WTC11 (cell line): ENCODE data around the gene ASB2. TPM values are rescaled to one million over a fixed set of nuclear protein-coding genes. Genes with fewer than 3 reads are reported as not detected.

Experiments
- ATAC-seq: fragments of 200-7000 bp; cut with Tn5 transposase; 2 replicates; pipeline ENCODE4 v1.10.0; 2021; ENCODE audit warnings: mild to moderate bottlenecking, moderate library complexity
- CTCF ChIA-PET: fragments of 300-600 bp; sonication (Branson Sonifier 250); formaldehyde crosslinking; loops from one replicate; lab custom pipeline; 2021; ENCODE audit warnings: antibody characterized with exemption; lab: Charles Lee
- POLR2A ChIA-PET: fragments of 350-600 bp; sonication (Branson Sonifier 250); formaldehyde crosslinking; loops from one replicate; lab custom pipeline; 2021; ENCODE audit warnings: antibody characterized with exemption; lab: Charles Lee
- DNase-seq: peaks from one replicate; pipeline ENCODE4 v3.0.0; 2021; ENCODE audit warnings: low spot score
- H3K27ac Mint-ChIP-seq: 2 replicates; pipeline ENCODE4 v1.8.0; 2021; ENCODE audit warnings: mixed read lengths
- H3K27me3 Mint-ChIP-seq: 2 replicates; pipeline ENCODE4 v1.8.0; 2021; ENCODE audit warnings: low read depth, mild to moderate bottlenecking, moderate library complexity, mixed read lengths
- H3K36me3 Mint-ChIP-seq: 2 replicates; pipeline ENCODE4 v1.8.0; 2021; ENCODE audit warnings: mixed read lengths
- H3K4me1 Mint-ChIP-seq: 2 replicates; pipeline ENCODE4 v1.8.0; 2022; ENCODE audit warnings: mixed read lengths
- H3K4me3 Mint-ChIP-seq: 2 replicates; pipeline ENCODE4 v1.8.0; 2021; ENCODE audit warnings: mild to moderate bottlenecking, moderate library complexity, mixed read lengths
- H3K9me3 Mint-ChIP-seq: 2 replicates; pipeline ENCODE4 v1.8.0; 2021; ENCODE audit warnings: mixed read lengths
- EMX1 ChIP-seq: fragments of 250-450 bp; sonication (Bioruptor Pico); IDR thresholded peaks from 2 replicates; pipeline ENCODE4 v1.8.0; 2021; ENCODE audit warnings: mild to moderate bottlenecking
- GRHL2 ChIP-seq: fragments of 250-450 bp; sonication (Bioruptor Pico); IDR thresholded peaks from 2 replicates; pipeline ENCODE4 v1.8.0; 2022; ENCODE audit warnings: mild to moderate bottlenecking, moderate library complexity; ENCODE audit not compliant: insufficient replicate concordance, severe bottlenecking
- HMGA2 ChIP-seq: fragments of 250-450 bp; sonication (Bioruptor Pico); IDR thresholded peaks from 2 replicates; pipeline ENCODE4 v1.4.0; 2021; ENCODE audit warnings: mild to moderate bottlenecking, moderate library complexity
- MXD4 ChIP-seq: fragments of 250-450 bp; sonication (Bioruptor Pico); IDR thresholded peaks from 2 replicates; pipeline ENCODE4 v1.8.0; 2021; ENCODE audit warnings: mild to moderate bottlenecking, moderate library complexity, borderline replicate concordance
- MYBL2 ChIP-seq: sonication (generic); formaldehyde crosslinking; IDR thresholded peaks from 2 replicates; pipeline ENCODE4 v1.8.1; 2023; ENCODE audit warnings: mild to moderate bottlenecking, moderate library complexity, missing genetic modification reagents
- NR1H2 ChIP-seq: sonication (generic); formaldehyde crosslinking; IDR thresholded peaks from 2 replicates; pipeline ENCODE4 v1.9.0; 2021; ENCODE audit warnings: mild to moderate bottlenecking, moderate library complexity, missing genetic modification reagents
- PRRX2 ChIP-seq: fragments of 250-450 bp; sonication (Bioruptor Pico); IDR thresholded peaks from 2 replicates; pipeline ENCODE4 v1.8.0; 2021; ENCODE audit warnings: mild to moderate bottlenecking
- RELA ChIP-seq: sonication (generic); formaldehyde crosslinking; IDR thresholded peaks from 2 replicates; pipeline ENCODE4 v1.8.1; 2022; ENCODE audit warnings: missing genetic modification reagents, mild to moderate bottlenecking, borderline replicate concordance
- RORB ChIP-seq: fragments of 250-450 bp; sonication (Bioruptor Pico); IDR thresholded peaks from 2 replicates; pipeline ENCODE4 v1.9.0; 2021; ENCODE audit warnings: mild to moderate bottlenecking
- SMAD3 ChIP-seq: sonication (generic); formaldehyde crosslinking; IDR thresholded peaks from 2 replicates; pipeline ENCODE4 v1.8.0; 2022; ENCODE audit warnings: missing genetic modification reagents, mild to moderate bottlenecking, borderline replicate concordance
- SP1 ChIP-seq: sonication (generic); formaldehyde crosslinking; conservative IDR thresholded peaks from 2 replicates; pipeline ENCODE4 v1.8.1; 2022; ENCODE audit warnings: missing genetic modification reagents
- TEAD1 ChIP-seq: sonication (generic); formaldehyde crosslinking; IDR thresholded peaks from 2 replicates; pipeline ENCODE4 v1.8.0; 2022; ENCODE audit warnings: mild to moderate bottlenecking, missing genetic modification reagents
- TEAD4 ChIP-seq: sonication (generic); formaldehyde crosslinking; IDR thresholded peaks from 2 replicates; pipeline ENCODE4 v1.8.0; 2022; ENCODE audit warnings: mild to moderate bottlenecking, missing genetic modification reagents
- ZBTB21 ChIP-seq: sonication (generic); formaldehyde crosslinking; IDR thresholded peaks from 2 replicates; pipeline ENCODE4 v1.8.1; 2023; ENCODE audit warnings: mild to moderate bottlenecking, missing genetic modification reagents, borderline replicate concordance
- ZNF138 ChIP-seq: sonication (generic); formaldehyde crosslinking; conservative IDR thresholded peaks from 2 replicates; pipeline ENCODE4 v1.8.1; 2022; ENCODE audit warnings: mild to moderate bottlenecking, moderate library complexity, missing genetic modification reagents
- ZNF219 ChIP-seq: sonication (generic); formaldehyde crosslinking; IDR thresholded peaks from 2 replicates; pipeline ENCODE4 v1.8.0; 2023; ENCODE audit warnings: missing genetic modification reagents, mild to moderate bottlenecking, borderline replicate concordance
- ZNF263 ChIP-seq: sonication (generic); formaldehyde crosslinking; IDR thresholded peaks from 2 replicates; pipeline ENCODE4 v1.8.1; 2022; ENCODE audit warnings: low read depth, mild to moderate bottlenecking, moderate library complexity, missing genetic modification reagents
- ZNF416 ChIP-seq: fragments of 250-450 bp; sonication (Bioruptor Pico); IDR thresholded peaks from 2 replicates; pipeline ENCODE4 v1.9.0; 2021; ENCODE audit warnings: mild to moderate bottlenecking, inconsistent platforms
- ZNF423 ChIP-seq: fragments of 250-450 bp; sonication (Bioruptor Pico); IDR thresholded peaks from 2 replicates; pipeline ENCODE4 v2.1.2; 2022; ENCODE audit warnings: mild to moderate bottlenecking, moderate library complexity
- total RNA-seq: library from RNA; stranded (reverse); gene quantifications from 3 replicates; pipeline ENCODE4 v1.2.3, GENCODE V29; 2021
- TF ChIP-seq, protein P1 (sequence below): sonication (generic); formaldehyde crosslinking; IDR thresholded peaks from 2 replicates; pipeline ENCODE4 v1.8.0; 2023; ENCODE audit warnings: missing genetic modification reagents
- TF ChIP-seq, protein P2 (sequence below): sonication (generic); formaldehyde crosslinking; IDR thresholded peaks from 2 replicates; pipeline ENCODE4 v1.8.0; 2022; ENCODE audit warnings: mild to moderate bottlenecking, missing genetic modification reagents
- TF ChIP-seq, protein P3 (sequence below): sonication (generic); formaldehyde crosslinking; conservative IDR thresholded peaks from 2 replicates; pipeline ENCODE4 v1.8.1; 2022; ENCODE audit warnings: mild to moderate bottlenecking, missing genetic modification reagents
- TF ChIP-seq, protein P4 (sequence below): sonication (generic); formaldehyde crosslinking; IDR thresholded peaks from 2 replicates; pipeline ENCODE4 v1.8.1; 2023; ENCODE audit warnings: mild to moderate bottlenecking, moderate library complexity, missing genetic modification reagents
- TF ChIP-seq, protein P5 (sequence below): fragments of 250-450 bp; sonication (Bioruptor Pico); IDR thresholded peaks from 2 replicates; pipeline ENCODE4 v1.9.0; 2021; ENCODE audit warnings: mild to moderate bottlenecking, borderline replicate concordance

The ASB2 gene
- total RNA-seq, 1 experiment from 2014 or later, result 0.37 TPM

DNA sequence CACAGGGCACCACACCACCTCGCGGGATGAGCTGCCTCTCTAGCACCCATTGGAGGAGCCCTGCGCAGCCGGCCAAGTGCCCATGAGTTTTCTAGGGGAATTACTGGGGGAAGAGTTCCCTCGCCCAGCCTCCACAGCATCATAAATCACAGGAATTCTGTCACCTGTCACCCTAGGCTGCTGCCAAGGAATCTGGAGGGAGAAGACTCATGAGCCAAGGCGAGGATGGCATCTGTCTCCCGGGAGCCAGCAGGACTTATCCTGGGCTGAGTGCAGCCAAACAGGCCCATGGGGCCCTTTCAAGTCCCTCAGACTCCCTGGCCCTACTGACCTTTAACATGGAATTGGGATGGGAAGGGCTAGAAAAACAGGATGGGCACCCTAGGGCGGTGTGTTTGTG lies 41.9 kb upstream of the ASB2 start:
- ChIA-PET POLR2A (interaction anchor here (1.6 kb wide), 1 partner anchor 77 kb away, joined by 3 read pairs; no protein-coding TSS in a partner anchor), CTCF (interaction anchor here (1.0 to 5.0 kb wide), 3 partner anchors 13 to 78 kb away, joined by 3 to 34 read pairs (median 10); no protein-coding TSS in a partner anchor)
- no peak for TF ChIP-seq HMGA2 (CRISPR knock-in tag)
- no peak for TF ChIP-seq ZNF219 (CRISPR knock-in tag)
- no peak for TF ChIP-seq ZBTB21 (CRISPR knock-in tag)
- TF ChIP-seq ZNF138 (CRISPR knock-in tag), result no peak
- TF ChIP-seq ZNF416 (CRISPR knock-in tag), result no peak
- TF ChIP-seq, protein P1, sequence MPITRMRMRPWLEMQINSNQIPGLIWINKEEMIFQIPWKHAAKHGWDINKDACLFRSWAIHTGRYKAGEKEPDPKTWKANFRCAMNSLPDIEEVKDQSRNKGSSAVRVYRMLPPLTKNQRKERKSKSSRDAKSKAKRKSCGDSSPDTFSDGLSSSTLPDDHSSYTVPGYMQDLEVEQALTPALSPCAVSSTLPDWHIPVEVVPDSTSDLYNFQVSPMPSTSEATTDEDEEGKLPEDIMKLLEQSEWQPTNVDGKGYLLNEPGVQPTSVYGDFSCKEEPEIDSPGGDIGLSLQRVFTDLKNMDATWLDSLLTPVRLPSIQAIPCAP, result no peak
- TF ChIP-seq PRRX2, result no peak
- TF ChIP-seq SMAD3, result no peak
- no peaks in the 10 kb centered on the region for H3K27me3 Mint-ChIP-seq
- H3K9me3 Mint-ChIP-seq, result no peaks in the 10 kb centered on the region
- H3K4me3 Mint-ChIP-seq, result no peak overlapping the region
- ATAC-seq (no peak), DNase-seq (no peak)
- peaks cover 31% of the 10 kb centered on the region for H3K4me1 Mint-ChIP-seq
- H3K36me3 Mint-ChIP-seq, result no peaks in the 10 kb centered on the region
- H3K27ac Mint-ChIP-seq, result no peak overlapping the region

DNA sequence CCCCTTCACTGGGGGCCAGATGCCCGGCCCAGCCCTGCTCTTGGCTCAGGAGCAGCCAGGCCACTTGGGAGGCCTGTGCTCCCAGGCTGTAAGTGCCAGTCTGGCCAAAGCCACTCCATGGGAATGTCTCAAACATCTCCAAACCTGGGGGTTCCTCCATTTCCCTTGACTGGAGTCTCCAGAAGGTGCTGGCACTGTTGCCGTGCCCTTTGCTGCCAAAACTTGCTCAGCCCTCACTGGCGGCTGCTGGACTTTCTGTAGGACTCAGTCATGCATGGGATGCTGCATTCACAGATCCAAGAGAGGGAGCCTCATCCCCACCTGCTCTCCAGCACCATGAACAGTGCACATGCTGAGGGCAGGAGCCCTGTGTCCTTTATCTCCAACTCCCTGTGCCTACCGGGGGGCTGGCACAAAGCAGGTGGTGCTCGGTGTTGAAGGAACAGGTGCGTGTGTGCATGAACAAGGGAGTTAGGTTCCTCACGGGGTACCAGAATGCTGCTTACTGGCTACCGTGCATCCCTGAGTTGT lies 40.1 kb upstream of the ASB2 start:
- Mint-ChIP-seq H3K27ac (no peak overlapping the region), H3K27me3 (no peaks in the 10 kb centered on the region), H3K9me3 (no peaks in the 10 kb centered on the region), H3K36me3 (no peaks in the 10 kb centered on the region), H3K4me3 (no peak overlapping the region), H3K4me1 (peaks cover 15% of the 10 kb centered on the region)
- no peak for ATAC-seq
- TF ChIP-seq, protein P2, sequence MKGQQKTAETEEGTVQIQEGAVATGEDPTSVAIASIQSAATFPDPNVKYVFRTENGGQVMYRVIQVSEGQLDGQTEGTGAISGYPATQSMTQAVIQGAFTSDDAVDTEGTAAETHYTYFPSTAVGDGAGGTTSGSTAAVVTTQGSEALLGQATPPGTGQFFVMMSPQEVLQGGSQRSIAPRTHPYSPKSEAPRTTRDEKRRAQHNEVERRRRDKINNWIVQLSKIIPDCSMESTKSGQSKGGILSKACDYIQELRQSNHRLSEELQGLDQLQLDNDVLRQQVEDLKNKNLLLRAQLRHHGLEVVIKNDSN (CRISPR knock-in tag), result no peak
- TF ChIP-seq TEAD1 (CRISPR knock-in tag), result no peak
- ChIA-PET CTCF (interaction anchor here (1.7 to 5.0 kb wide), 3 partner anchors 20 to 76 kb away, joined by 8 to 34 read pairs (median 10); no protein-coding TSS in a partner anchor), POLR2A (no interaction called here)
- no peak for DNase-seq

DNA sequence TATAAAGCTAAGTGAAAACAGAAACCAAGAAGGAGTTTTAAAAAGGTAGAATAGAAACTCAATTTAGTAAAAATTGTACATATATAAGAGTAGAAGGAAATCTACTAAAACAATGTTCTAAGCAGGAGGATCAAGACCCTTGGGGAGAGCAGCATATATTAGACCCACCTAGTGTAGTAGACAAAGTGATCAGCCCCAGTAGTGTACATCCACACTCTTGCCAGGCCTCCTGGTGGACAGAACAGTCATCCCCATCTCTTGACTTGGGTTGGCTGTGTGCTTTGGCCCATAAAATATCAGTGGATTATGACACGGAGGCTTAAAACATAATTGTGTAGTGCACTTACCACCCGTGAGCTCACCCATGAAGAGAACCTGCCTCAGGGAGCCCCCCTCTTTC lies 38.9 kb upstream of the ASB2 start:
- CTCF ChIA-PET, result interaction anchor here (1.7 to 5.0 kb wide), 2 partner anchors 21 to 75 kb away, joined by 8 to 34 read pairs; no protein-coding TSS in a partner anchor
- ATAC-seq (no peak), DNase-seq (no peak)
- H3K4me1 Mint-ChIP-seq, result peaks cover 9% of the 10 kb centered on the region
- no peak overlapping the region for H3K4me3 Mint-ChIP-seq
- H3K36me3 Mint-ChIP-seq, result no peaks in the 10 kb centered on the region
- no peaks in the 10 kb centered on the region for H3K9me3 Mint-ChIP-seq
- no peak overlapping the region for H3K27ac Mint-ChIP-seq
- no peak for TF ChIP-seq NR1H2
- TF ChIP-seq PRRX2, result no peak
- no peak for TF ChIP-seq MXD4
- TF ChIP-seq, protein P3, sequence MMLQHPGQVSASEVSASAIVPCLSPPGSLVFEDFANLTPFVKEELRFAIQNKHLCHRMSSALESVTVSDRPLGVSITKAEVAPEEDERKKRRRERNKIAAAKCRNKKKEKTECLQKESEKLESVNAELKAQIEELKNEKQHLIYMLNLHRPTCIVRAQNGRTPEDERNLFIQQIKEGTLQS (CRISPR knock-in tag), result no peak
- no peak for TF ChIP-seq MYBL2 (CRISPR knock-in tag)
- no peak for TF ChIP-seq ZNF138 (CRISPR knock-in tag)
- no peak for TF ChIP-seq RELA (CRISPR knock-in tag)
- TF ChIP-seq SP1 (CRISPR knock-in tag), result no peak
- no peak for TF ChIP-seq ZNF423 (CRISPR knock-in tag)
- TF ChIP-seq, protein P4, sequence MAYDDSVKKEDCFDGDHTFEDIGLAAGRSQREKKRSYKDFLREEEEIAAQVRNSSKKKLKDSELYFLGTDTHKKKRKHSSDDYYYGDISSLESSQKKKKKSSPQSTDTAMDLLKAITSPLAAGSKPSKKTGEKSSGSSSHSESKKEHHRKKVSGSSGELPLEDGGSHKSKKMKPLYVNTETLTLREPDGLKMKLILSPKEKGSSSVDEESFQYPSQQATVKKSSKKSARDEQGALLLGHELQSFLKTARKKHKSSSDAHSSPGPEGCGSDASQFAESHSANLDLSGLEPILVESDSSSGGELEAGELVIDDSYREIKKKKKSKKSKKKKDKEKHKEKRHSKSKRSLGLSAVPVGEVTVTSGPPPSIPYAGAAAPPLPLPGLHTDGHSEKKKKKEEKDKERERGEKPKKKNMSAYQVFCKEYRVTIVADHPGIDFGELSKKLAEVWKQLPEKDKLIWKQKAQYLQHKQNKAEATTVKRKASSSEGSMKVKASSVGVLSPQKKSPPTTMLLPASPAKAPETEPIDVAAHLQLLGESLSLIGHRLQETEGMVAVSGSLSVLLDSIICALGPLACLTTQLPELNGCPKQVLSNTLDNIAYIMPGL (CRISPR knock-in tag), result no peak
- no peak for TF ChIP-seq EMX1 (CRISPR knock-in tag)
- TF ChIP-seq GRHL2 (CRISPR knock-in tag), result no peak
- TF ChIP-seq TEAD4 (CRISPR knock-in tag), result no peak
- no peak for TF ChIP-seq TEAD1 (CRISPR knock-in tag)
- TF ChIP-seq, protein P5, sequence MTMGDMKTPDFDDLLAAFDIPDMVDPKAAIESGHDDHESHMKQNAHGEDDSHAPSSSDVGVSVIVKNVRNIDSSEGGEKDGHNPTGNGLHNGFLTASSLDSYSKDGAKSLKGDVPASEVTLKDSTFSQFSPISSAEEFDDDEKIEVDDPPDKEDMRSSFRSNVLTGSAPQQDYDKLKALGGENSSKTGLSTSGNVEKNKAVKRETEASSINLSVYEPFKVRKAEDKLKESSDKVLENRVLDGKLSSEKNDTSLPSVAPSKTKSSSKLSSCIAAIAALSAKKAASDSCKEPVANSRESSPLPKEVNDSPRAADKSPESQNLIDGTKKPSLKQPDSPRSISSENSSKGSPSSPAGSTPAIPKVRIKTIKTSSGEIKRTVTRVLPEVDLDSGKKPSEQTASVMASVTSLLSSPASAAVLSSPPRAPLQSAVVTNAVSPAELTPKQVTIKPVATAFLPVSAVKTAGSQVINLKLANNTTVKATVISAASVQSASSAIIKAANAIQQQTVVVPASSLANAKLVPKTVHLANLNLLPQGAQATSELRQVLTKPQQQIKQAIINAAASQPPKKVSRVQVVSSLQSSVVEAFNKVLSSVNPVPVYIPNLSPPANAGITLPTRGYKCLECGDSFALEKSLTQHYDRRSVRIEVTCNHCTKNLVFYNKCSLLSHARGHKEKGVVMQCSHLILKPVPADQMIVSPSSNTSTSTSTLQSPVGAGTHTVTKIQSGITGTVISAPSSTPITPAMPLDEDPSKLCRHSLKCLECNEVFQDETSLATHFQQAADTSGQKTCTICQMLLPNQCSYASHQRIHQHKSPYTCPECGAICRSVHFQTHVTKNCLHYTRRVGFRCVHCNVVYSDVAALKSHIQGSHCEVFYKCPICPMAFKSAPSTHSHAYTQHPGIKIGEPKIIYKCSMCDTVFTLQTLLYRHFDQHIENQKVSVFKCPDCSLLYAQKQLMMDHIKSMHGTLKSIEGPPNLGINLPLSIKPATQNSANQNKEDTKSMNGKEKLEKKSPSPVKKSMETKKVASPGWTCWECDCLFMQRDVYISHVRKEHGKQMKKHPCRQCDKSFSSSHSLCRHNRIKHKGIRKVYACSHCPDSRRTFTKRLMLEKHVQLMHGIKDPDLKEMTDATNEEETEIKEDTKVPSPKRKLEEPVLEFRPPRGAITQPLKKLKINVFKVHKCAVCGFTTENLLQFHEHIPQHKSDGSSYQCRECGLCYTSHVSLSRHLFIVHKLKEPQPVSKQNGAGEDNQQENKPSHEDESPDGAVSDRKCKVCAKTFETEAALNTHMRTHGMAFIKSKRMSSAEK, result no peak
- TF ChIP-seq, protein P1, result no peak
- no peak for TF ChIP-seq ZNF263
- no peak for TF ChIP-seq RORB (CRISPR knock-in tag)
- no peaks in the 10 kb centered on the region for H3K27me3 Mint-ChIP-seq
- POLR2A ChIA-PET, result no interaction called here
